Effector CD4-positive, alpha-beta T cell (primary cell): ENCODE results near the gene B4GAT1.
"Not testable (repeated sequence)": the region's sequence is repeated elsewhere in the genome, so short reads cannot be mapped to it uniquely, and the experiment has no call there.

ENCODE experiments used
- DNase-seq: peaks from one replicate; pipeline ENCODE4 v3.0.0-alpha.2; 2020
- total RNA-seq: gene quantifications from one replicate; lab custom pipeline; 2026; lab: John Stamatoyannopoulos, UW

Gene B4GAT1
- 3.6 reads per million, percentile 14 among the genes with 10 or more reads in this experiment for total RNA-seq

DNA sequence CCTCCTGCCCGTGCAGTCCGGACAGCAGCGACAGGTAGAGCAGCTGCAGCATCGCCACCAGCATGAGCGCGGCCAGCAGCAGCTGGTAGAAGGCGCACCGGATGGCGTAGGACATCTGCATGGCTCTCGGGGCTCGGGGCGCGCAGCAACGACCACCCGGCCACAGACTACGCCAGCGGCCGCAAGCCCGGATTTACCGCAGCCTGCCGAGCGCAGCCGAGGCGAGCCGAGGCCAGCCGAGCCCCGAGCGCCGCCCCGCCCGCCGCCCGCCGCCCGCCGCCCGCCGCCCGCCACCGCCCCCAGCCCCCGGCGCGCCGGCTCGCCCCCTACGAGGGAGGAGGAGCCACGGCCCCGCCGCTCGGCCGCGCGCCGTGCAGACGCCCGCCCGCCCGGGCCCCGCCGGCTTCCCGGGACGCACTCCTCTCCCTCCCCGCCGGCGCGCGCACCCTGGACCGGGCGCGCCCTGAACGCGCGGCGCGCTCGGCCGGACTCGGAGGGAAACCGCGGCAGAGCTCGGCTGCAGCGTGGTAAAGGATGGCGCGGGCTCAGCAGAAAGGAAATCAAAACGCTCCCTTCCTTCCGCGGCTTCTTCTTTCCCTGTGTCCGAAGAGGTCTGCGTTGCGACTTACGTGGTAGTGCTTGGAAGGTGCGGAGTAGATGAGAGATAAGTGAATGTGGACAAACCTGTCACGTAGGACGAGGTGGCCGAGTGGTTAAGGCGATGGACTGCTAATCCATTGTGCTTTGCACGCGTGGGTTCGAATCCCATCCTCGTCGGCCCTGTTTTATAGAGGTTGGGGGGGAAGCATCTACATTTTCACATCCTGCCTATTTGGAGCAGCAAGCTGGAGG, at the start of gene B4GAT1:
TSS of gene B4GAT1 (minus strand) at position 205 of the 852 bp plus-strand sequence. CDS start at position 121, 84 bp downstream.
- DNase-seq: peak; percentile 63

DNA sequence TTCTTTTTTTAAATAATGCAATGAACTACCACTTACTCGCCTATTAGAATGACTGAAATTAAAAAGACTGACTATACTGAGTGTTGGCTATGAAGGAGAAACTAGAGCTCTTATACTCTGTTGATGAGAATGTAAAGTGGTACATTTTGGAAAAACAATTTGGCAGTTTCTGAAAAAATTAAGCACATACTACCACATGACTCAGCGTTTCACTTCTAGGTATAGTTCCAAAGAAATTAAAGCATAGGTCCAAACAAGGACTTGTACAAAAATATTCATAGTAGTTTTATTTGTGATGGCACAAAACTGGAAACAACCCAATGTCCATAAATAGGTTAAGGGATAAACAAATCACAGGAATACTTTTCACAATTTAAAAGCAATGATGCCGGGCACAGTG, 46.5 kb upstream of the B4GAT1 start:
- DNase-seq: no peak

DNA sequence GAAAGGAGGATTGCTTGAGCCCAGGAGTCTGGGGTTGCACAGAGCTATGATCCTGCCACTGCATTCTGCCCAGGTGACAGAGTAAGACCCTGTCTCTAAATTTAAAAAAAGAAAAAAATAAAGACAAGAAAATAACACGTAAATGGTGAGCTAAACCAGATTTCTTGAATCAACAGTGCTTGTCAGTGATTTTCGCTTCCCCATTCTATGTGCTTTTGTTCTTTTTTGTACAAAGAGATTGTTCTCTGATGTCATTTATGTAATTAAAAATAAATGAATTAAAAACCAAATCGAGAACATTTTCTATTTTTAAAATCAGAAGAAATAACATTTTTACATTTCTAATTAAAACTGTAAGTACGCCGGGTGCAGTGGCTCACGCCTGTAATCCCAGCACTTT, 43.9 kb upstream of the B4GAT1 start:
- no peak for DNase-seq

- DNase-seq: peak; percentile 62
These were observed 41.5 kb upstream of the B4GAT1 start for GRCh38 chr11:66388780-66389386.

- peak; percentile 79 for DNase-seq
These were observed 39.0 kb upstream of the B4GAT1 start for GRCh38 chr11:66386171-66387069.

DNA sequence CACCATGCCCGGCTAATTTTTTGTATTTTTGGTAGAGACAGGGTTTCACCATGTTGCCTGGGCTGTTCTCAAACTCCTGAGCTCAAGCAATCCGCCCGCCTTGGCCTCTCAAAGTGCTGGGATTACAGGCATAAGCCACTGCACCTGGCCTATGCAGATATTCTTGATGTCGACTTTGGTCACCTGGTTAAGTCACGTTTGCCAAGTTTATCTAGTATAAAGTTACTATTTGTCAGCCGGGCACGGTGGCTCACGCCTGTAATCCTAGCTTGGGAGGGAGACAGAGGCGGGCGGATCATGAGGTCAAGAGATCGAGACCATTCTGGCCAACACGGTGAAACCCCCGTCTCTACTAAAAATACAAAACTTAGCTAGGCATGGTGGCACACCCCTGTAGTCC, 36.9 kb upstream of the B4GAT1 start:
- DNase-seq: not testable (repeated sequence)

- not testable (repeated sequence) for DNase-seq
These were observed 32.8 kb upstream of the B4GAT1 start for GRCh38 chr11:66380264-66380663.

DNA sequence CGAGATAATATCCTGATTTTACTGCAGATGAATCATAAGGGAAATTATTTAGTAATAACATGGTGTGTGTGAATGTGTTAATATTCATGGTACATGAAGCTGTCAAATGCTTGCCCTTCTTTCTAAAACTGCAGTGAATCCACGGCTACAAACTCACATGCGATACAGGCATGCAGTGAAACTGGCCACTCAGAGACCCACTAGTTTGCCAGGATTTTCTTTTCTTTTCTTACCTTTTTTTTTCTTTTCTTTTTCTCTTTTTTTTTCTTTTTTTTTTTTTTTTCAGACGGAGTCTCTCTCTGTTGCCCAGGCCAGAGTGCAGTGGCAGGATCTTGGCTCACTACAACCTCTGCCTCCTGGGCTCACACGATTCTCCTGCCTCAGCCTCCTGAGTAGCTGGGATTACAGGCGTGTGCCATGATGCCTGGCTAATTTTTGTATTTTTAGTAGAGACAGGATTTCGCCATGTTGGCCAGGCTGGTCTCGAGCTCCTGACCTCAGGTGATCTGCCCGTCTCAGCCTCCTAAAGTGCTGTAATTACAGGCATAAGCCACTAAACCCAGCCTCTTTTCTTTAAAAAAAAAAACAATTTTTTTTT, 26.4 kb upstream of the B4GAT1 start:
- not testable (repeated sequence) for DNase-seq

GRCh38 chr11:66373265-66373664, 25.8 kb upstream of the B4GAT1 start:
- no peak for DNase-seq

GRCh38 chr11:66371627-66372415, 24.4 kb upstream of the B4GAT1 start, which contains the start of gene SLC29A2:
TSS of gene SLC29A2 (minus strand) at chr11:66371760. CDS start at chr11:66371591, 169 bp downstream.
- DNase-seq: peak; percentile 63

- no peak for DNase-seq
These were observed 21.9 kb upstream of the B4GAT1 start for GRCh38 chr11:66369073-66369894.

- no peak for DNase-seq
These were observed 21.1 kb upstream of the B4GAT1 start for GRCh38 chr11:66368484-66368883.

GRCh38 chr11:66367561-66368312, 20.3 kb upstream of the B4GAT1 start:
- DNase-seq: no peak

- DNase-seq: no peak
These were observed 19.5 kb upstream of the B4GAT1 start for GRCh38 chr11:66366844-66367477.

DNA sequence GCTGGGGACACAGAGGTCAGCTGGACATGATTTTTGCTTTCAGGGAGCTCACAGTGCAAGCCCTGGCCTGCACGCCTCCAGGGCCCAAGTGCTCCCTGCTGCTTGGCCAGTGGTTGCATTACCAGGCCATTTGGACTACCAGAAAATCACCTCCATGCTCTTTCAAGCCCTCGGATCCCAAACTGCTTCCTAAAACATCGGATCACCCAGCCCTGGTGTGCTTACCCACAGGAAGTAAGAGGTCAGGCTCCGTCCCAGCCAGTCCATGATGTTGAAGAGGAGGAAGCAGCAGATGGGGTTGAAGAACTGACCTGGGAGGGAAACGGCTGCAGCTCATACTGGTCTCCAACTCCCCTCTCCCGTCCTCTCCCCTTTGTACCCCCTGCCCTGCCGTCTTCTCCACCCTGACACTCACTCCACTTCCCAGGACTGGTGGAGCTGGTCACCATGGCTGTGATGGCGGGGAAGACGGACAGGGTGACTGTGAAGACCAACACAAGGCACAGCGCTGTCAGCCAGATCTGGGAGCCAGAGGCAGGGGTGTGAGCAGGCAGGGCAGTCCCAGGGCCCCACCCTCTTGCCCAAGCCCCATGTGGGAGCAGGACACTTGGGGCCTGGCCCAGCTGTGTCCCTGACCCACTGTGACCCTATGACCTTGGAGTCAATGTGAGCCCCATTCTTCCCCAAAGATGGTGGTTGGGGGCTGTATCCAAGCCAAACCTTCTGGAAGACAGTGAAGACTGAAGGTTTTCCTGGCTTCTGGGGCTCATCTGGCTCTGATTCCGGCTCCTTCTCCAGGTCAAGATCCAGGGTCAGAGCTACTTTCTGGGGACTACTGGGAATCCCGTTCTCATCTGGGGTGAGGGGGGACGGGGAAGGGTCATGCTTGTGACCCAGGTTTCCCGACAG, 18.5 kb upstream of the B4GAT1 start:
- no peak for DNase-seq

- DNase-seq: no peak
These were observed 17.7 kb upstream of the B4GAT1 start for GRCh38 chr11:66365166-66365565.

GRCh38 chr11:66363805-66364535, 16.5 kb upstream of the B4GAT1 start:
- peak; percentile 51 for DNase-seq
